Osteoblast (primary cell): ENCODE results near the gene B3GNT8. TPM values are rescaled to one million over a fixed set of nuclear protein-coding genes. Genes with fewer than 3 reads are reported as not detected.
A peak's percentile ranks its signal among the peaks of the same experiment; 100 is the strongest.
"Not testable (repeated sequence)": the region's sequence is repeated elsewhere in the genome, so short reads cannot be mapped to it uniquely, and the experiment has no call there.

Source experiments
- DNase-seq: peaks from one replicate; pipeline ENCODE4 v3.0.0; 2011; ENCODE audit warnings: low spot score, mixed read lengths; ENCODE audit not compliant: insufficient read length; ENCODE audit errors: missing footprints
- H2AFZ ChIP-seq: 2 replicates; pipeline ENCODE4 v1.6.0; 2011; ENCODE audit warnings: mild to moderate bottlenecking, low read length
- H3K27ac ChIP-seq: 2 replicates; pipeline ENCODE4 v1.5.1; 2011; ENCODE audit warnings: mild to moderate bottlenecking, low read depth, low read length, moderate library complexity
- H3K27me3 ChIP-seq: 2 replicates; pipeline ENCODE4 v1.6.0; 2012; ENCODE audit warnings: mild to moderate bottlenecking, control low read depth, inconsistent platforms, low read length, moderate library complexity; ENCODE audit not compliant: insufficient read depth
- H3K36me3 ChIP-seq: 2 replicates; pipeline ENCODE4 v1.5.1; 2011; ENCODE audit warnings: mild to moderate bottlenecking, low read length, control low read depth, moderate library complexity; ENCODE audit not compliant: insufficient read depth
- H3K4me1 ChIP-seq: 2 replicates; pipeline ENCODE4 v1.5.1; 2011; ENCODE audit warnings: mild to moderate bottlenecking, low read length, control low read depth, moderate library complexity; ENCODE audit not compliant: insufficient read depth
- H3K4me2 ChIP-seq: 2 replicates; pipeline ENCODE4 v1.6.0; 2011; ENCODE audit warnings: mild to moderate bottlenecking, low read length; ENCODE audit not compliant: insufficient read depth
- H3K4me3 ChIP-seq: fragments of 200-600 bp; sonication (generic); 3 replicates; pipeline ENCODE4 v1.5.1; 2012; ENCODE audit warnings: mild to moderate bottlenecking, low read length, inconsistent platforms; ENCODE audit not compliant: insufficient read depth
- H3K79me2 ChIP-seq: 2 replicates; pipeline ENCODE4 v1.6.0; 2012; ENCODE audit warnings: mild to moderate bottlenecking, low read length, control low read depth, inconsistent platforms; ENCODE audit not compliant: insufficient read depth
- H3K9me3 ChIP-seq: 2 replicates; pipeline ENCODE4 v1.5.1; 2011; ENCODE audit warnings: low read depth, low read length, control low read depth
- H4K20me1 ChIP-seq: 2 replicates; pipeline ENCODE4 v1.6.0; 2012; ENCODE audit warnings: mild to moderate bottlenecking, low read length, control low read depth; ENCODE audit not compliant: insufficient read depth
- CTCF ChIP-seq: IDR thresholded peaks from 2 replicates; pipeline ENCODE4 v1.5.1; 2011; ENCODE audit warnings: mild to moderate bottlenecking, low read depth, low read length, moderate library complexity; ENCODE audit errors: extremely low read depth
- total RNA-seq: library from RNA; depleted of rRNA; stranded (reverse); fragments of >200 nt; gene quantifications from 2 replicates; pipeline ENCODE4 v1.2.3, GENCODE V29; 2012

The B3GNT8 gene
- total RNA-seq, 1 donor: 0.72 TPM

GRCh38 chr19:41439441-41440222, 12.5 kb upstream of the B3GNT8 start, which contains the start of gene DMAC2:
DMAC2 (minus strand) TSS chr19:41439912; CDS start chr19:41439899, 13 bp downstream.
- Histone ChIP-seq H3K27ac (peak within 1 kb of the TSS; percentile 86), H2AFZ (peak within 1 kb of the TSS; percentile 99), H3K9me3 (no peaks in the 10 kb centered on the region), H3K4me1 (peaks cover 5% of the 10 kb centered on the region), H3K4me2 (peak within 1 kb of the TSS; percentile 92), H4K20me1 (no peaks in the 10 kb centered on the region), H3K4me3 (peak within 1 kb of the TSS; percentile 88), H3K79me2 (peaks cover 3% of the 10 kb centered on the region), H3K36me3 (peaks cover 10% of the 10 kb centered on the region), H3K27me3 (no peaks in the 10 kb centered on the region)
- peak; percentile 99 for DNase-seq
- TF ChIP-seq CTCF: peak; percentile 45

GRCh38 chr19:41437944-41438574, 10.9 kb upstream of the B3GNT8 start:
- no peak for TF ChIP-seq CTCF
- no peak overlapping the region for H2AFZ ChIP-seq
- no peaks in the 10 kb centered on the region for H3K27me3 ChIP-seq
- peaks cover 3% of the 10 kb centered on the region for H3K79me2 ChIP-seq
- H3K36me3 ChIP-seq: peaks cover 10% of the 10 kb centered on the region
- H3K4me3 ChIP-seq: no peak overlapping the region
- no peak overlapping the region for H3K27ac ChIP-seq
- H3K4me1 ChIP-seq: peaks cover 5% of the 10 kb centered on the region
- H3K4me2 ChIP-seq: no peak overlapping the region
- no peaks in the 10 kb centered on the region for H4K20me1 ChIP-seq
- peak; percentile 45 for DNase-seq
- H3K9me3 ChIP-seq: no peaks in the 10 kb centered on the region

- no peaks in the 10 kb centered on the region for H3K9me3 ChIP-seq
- TF ChIP-seq CTCF: no peak
Measured at GRCh38 chr19:41436674-41436951, 9.4 kb upstream of the B3GNT8 start.

GRCh38 chr19:41435936-41436673, 8.9 kb upstream of the B3GNT8 start:
- H4K20me1 ChIP-seq: peaks cover 4% of the 10 kb centered on the region
- peaks cover 5% of the 10 kb centered on the region for H3K4me1 ChIP-seq
- H3K4me2 ChIP-seq: no peak overlapping the region
- H3K27ac ChIP-seq: no peak overlapping the region
- TF ChIP-seq CTCF: no peak
- no peak overlapping the region for H3K4me3 ChIP-seq
- no peaks in the 10 kb centered on the region for H3K27me3 ChIP-seq
- no peak overlapping the region for H2AFZ ChIP-seq
- peaks cover 20% of the 10 kb centered on the region for H3K36me3 ChIP-seq
- peaks cover 3% of the 10 kb centered on the region for H3K79me2 ChIP-seq
- DNase-seq: no peak
- no peaks in the 10 kb centered on the region for H3K9me3 ChIP-seq

More at GRCh38 chr19:41436674-41436951, 9.4 kb upstream of the B3GNT8 start:
- peaks cover 20% of the 10 kb centered on the region for H3K36me3 ChIP-seq
- peaks cover 1% of the 10 kb centered on the region for H4K20me1 ChIP-seq
- no peak overlapping the region for H2AFZ ChIP-seq
- H3K4me3 ChIP-seq: no peak overlapping the region
- H3K27me3 ChIP-seq: no peaks in the 10 kb centered on the region
- peak; percentile 54 for DNase-seq
- H3K4me2 ChIP-seq: no peak overlapping the region
- H3K79me2 ChIP-seq: peaks cover 3% of the 10 kb centered on the region
- no peak overlapping the region for H3K27ac ChIP-seq
- H3K4me1 ChIP-seq: peaks cover 5% of the 10 kb centered on the region

- H3K9me3 ChIP-seq, DNase-seq, H4K20me1 ChIP-seq, H3K27ac ChIP-seq, H3K27me3 ChIP-seq, H2AFZ ChIP-seq, H3K4me3 ChIP-seq, H3K4me2 ChIP-seq, H3K79me2 ChIP-seq, H3K4me1 ChIP-seq: not testable (repeated sequence)
- peaks cover 20% of the 10 kb centered on the region for H3K36me3 ChIP-seq
Measured at GRCh38 chr19:41435376-41435775, 8.2 kb upstream of the B3GNT8 start.
